GM21576 (cell line): ENCODE results near the gene G6PC2.

Experiments
- ATAC-seq: cut with Tn5 transposase; IDR thresholded peaks from one replicate; pipeline ENCODE4 v1.9.1; 2021; ENCODE audit warnings: mild to moderate bottlenecking, moderate library complexity; ENCODE audit not compliant: unreplicated experiment

G6PC2 gene

GRCh38 chr2:168944065-168944464, 43.0 kb downstream of the G6PC2 start:
- ATAC-seq, result no peak

- no peak for ATAC-seq
Measured at GRCh38 chr2:168945508-168945907, 44.4 kb downstream of the G6PC2 start.

- ATAC-seq, result no peak
Measured at GRCh38 chr2:168948621-168949212, 47.6 kb downstream of the G6PC2 start.

GRCh38 chr2:168949324-168949723, 48.2 kb downstream of the G6PC2 start:
- no peak for ATAC-seq

- no peak for ATAC-seq
Measured at GRCh38 chr2:168951871-168952270, 50.8 kb downstream of the G6PC2 start.

- ATAC-seq, result no peak
Measured at GRCh38 chr2:168952424-168952823, 51.3 kb downstream of the G6PC2 start.

- ATAC-seq, result no peak
Measured at GRCh38 chr2:168954256-168954655, 53.2 kb downstream of the G6PC2 start.

GRCh38 chr2:168955321-168955720, 54.2 kb downstream of the G6PC2 start:
- no peak for ATAC-seq

GRCh38 chr2:168956392-168956791, 55.3 kb downstream of the G6PC2 start:
- ATAC-seq, result no peak
